Skeletal muscle cell (primary cell): Measurements from ENCODE around the gene MARVELD1.

ENCODE experiments used
- DNase-seq: peaks from one replicate; pipeline ENCODE4 v3.0.0-alpha.2; 2010; ENCODE audit warnings: low read depth
- H3K4me3 ChIP-seq: 2 replicates; pipeline ENCODE4 v1.5.1; 2011; ENCODE audit warnings: low read depth, mild to moderate bottlenecking, control low read depth, low read length, moderate library complexity

The MARVELD1 gene

DNA sequence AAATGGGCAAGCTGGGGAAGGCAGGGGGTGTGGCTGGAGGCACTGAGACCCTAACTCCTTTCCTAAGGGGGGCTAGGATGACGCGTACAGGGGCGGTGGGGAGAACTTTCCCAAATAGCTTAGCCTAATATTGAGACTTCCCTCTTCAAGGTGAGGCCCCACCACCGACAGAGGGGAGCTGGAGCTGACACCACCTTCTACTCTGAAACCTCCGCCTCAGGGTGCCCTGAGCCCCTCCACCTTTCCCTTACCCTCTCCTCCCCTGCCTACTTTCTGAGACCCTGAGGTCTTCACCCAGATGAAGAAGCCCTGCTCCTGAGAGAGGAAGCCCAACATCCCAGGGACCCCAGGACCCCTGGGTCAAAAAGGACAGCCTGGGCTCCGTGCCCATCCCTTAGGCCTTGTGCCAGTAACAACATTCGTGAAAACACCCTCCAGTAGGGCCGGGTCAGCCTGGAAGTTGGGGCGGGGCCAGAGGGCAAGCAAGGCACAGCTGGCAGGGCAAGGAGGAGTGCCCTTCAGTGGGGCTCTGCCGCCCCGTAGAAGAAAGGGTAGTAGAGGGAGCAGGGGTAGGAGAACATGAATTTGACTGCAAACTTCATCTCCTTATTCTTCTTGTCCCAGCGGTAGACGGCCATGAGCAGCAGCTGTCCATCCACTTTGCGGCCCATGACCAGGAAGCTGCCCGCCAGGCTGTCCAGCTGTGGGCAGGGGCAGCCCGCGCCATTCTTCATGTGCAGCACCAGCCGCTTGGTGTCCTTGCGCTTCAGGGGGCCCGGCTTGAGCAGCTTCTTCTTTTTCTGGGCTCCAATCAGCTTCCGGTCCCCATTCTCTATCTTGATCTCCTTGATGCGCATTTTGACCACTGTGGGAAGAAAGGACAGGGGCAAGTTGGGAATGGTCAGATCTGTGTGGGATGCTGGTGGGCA, 53.7 kb downstream of the MARVELD1 start:
- no peak overlapping the region for H3K4me3 ChIP-seq
- no peak for DNase-seq
